GM19372 (cell line): ENCODE data around the gene CHAF1B.
"Not testable (repeated sequence)": the region's sequence is repeated elsewhere in the genome, so short reads cannot be mapped to it uniquely, and the experiment has no call there.

Experiments used
- ATAC-seq: cut with Tn5 transposase; IDR thresholded peaks from one replicate; pipeline ENCODE4 v1.9.1; 2021; ENCODE audit warnings: mild to moderate bottlenecking, low read depth, moderate library complexity; ENCODE audit not compliant: unreplicated experiment

Gene CHAF1B

DNA sequence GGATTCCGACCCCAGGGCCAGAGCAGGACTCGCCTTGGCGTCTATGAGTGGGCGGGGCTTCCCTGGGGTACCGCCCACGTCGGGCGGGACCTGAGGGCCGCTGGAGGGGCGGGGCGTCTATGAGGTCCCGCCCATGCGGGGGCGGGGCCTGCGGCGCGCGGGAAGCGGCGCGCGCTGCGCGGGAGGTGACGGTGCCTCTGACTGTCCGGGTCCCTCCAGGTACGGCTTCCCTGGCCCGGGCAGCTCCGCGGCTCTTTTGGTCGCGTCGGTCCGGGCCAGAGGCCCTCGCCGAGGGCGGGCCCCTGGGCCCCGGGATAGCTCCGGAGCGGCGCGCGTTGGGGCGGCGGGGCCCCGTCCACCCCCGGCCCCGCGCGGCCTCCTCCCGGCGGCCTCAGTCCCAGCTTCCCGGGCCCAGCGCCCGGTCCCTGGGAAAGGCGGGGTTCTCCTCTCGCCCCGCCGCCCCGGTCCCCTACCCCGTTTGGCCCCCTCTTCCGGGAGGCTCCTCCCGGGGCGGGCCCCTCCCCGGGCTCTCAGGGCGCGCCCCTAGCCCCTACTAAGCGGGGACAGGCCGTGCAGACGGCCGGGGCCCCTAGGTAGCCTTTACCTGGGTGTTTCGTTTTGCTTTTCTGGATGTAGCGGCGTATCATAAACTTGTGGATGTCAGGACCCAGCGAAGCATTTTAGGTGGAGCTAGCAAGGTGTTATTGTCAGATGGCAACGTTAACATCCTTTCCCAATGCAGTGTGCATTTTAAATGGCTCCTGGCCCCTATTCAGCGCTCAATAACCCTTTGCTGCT is at the start of gene CHAF1B:
TSS of gene CHAF1B (plus strand) at position 160 of the 798 bp plus-strand sequence. CDS start 745 bp downstream, outside the sequence.
- ATAC-seq: peak; percentile 91

DNA sequence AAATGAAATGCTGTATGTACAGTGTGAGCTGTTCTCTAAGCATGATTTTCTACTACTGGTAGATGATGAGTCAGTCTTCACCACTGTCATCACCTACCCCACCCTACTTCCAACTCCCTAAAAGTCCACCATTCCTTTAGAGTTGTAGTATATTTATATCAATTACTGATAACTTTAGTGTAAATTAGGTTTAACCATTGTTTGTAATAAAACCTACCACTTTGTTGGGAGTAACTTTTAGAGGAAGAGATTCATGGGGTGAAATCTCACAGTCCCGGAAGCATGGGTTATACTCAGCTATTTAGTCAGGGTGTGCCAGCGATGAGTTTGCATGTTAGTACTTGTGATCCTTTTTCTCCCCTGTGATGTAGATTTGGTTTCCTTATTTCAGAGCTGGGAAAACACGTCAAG is 48.1 kb upstream of the CHAF1B start:
- no peak for ATAC-seq

DNA sequence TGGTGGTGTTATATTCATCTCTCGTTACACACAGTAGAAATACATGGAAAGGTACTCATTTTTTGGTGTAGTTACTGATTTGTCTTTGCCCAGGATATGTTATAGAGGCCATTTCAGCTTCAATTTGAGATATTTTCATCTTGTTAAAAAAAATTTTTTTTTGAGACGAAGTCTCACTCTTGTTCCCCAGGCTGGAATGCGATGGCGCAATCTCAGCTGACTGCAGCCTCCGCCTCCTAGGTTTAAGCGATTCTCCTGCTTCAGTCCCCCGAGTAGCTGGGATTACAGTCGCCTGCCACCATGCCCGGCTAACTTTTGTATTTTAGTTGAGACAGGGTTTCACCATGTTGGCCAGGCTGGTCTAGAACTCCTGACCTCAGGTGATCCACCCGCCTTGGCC is 46.2 kb upstream of the CHAF1B start:
- no peak for ATAC-seq

DNA sequence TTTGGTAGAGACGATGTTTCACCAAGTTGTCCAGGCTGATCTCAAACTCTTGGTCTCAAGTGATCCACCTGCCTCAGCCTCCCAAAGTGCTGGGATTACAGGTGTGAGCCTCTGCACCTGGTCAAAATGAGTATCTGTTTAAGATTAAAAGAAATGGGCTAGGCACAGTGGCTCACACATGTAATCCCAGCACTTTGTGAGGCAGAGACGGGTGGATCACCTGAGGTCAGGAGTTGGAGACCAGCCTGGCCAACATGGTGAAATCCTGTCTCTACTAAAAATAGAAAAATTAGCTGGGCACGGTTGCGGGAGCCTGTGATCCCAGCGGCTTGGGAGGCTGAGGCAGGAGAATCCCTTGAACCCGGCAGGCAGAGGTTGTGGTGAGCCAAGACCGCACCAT is 42.6 kb upstream of the CHAF1B start:
- ATAC-seq: not testable (repeated sequence)

DNA sequence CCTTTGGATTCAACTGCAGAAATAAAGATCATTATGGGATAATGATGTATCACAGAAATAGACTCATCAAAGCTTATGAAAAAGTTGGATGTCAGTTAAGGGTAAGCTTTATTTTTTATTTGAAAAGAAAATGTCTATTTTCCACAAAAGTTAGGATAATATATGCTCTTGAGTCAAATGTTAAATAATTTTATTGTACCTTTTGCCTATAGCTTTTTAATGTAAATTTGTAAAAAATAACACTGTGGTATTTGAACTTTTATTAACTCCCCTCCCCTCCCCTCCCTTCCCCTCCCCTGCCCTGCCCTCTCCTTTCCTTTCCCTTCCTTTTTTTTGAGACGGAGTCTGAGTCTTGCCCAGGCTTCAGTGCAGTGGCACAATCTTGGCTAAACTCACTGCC is 40.3 kb upstream of the CHAF1B start:
- ATAC-seq: no peak

DNA sequence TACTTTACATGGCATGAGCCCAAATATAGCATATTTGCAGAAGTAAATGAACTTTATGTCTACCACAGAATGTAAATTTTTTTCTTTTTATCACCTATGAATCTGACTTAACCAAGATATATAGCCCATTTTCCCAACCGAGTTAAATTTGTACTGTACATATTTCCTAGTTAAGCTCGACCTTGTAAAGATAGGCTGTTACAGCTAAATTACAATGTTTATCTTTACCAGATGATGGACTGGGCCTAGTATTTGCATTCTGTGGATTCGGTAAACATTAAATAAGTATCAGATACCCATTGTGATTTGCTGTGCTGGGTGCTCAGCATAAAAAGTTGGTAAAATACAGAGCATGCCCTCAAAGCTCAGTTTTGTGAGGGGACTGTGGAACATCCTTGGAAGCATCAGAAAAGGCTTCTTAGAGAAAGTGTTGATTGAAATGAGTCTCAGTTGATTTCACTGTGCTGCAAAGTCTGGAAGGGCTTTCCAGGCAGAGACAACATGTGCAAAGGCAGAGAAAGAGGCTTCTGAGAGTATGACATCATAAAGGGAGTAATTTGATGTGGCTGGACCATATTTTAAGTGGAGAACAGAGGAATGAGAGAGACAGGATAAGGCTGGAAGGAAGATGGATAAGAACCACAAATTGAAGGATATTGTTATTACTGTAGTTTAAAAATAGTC is 37.8 kb upstream of the CHAF1B start:
- no peak for ATAC-seq

DNA sequence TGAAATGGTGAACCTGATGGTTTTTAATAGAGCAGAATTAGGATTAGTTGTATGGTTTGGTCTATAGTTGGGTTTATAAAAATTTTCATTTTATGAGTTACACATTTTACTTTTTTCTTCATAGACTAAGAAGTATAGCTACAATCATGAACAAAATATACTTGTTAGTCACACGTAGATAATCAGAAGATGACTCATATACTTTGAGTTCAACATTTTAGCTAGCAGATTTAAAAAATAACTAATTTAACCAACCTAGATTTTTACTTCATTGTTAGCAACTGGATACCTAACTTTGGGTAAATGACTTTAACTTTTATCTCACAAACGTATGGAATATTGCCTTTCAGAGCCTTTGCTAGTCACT is 37.2 kb upstream of the CHAF1B start:
- ATAC-seq: no peak

DNA sequence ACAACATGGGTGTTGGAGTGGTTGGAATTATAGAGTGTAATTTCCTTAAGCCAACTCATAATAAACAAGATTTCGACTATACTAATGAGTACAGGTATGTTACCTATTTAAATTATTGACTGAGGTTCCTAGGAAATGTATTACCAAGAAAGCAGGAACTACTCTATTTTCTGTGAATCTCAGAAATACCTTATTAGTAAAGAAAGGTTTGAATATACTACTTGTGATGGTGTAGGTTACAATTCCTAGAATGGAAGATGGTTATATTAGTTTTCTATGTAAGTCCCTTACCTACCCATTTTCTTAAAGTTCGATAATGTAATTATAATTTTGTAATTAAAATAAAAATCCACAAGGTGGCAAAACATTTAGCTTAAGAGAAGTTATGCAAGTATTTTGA is 35.9 kb upstream of the CHAF1B start:
- ATAC-seq: no peak

DNA sequence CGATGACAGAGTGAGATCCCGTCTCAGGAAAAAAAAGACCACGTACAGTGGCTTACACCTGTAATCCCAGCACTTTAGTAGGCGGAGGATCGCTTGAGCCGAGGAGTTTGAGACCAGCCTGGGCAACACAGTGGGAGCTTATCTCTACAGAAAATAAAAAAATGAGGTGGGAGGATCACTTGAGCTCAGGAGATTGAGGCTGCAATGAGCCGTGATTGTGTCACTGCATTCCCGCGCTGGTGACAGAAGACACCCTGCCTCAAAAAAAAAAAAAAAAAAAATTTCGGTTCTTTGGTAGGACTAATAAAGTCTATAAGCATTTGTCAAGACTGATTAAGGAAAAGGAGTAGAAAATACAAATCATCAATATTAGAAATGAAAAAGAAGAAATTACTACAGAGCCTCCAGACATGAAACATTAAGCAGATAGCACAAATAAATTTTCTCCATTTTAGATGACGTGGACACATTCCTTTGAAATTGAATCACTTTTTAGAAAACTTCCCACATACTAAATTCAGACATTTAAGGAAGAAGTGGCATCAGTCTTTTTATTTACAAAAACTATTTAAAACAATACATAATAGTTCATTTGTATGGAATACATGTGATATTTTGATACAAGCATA is 34.8 kb upstream of the CHAF1B start:
- ATAC-seq: no peak

DNA sequence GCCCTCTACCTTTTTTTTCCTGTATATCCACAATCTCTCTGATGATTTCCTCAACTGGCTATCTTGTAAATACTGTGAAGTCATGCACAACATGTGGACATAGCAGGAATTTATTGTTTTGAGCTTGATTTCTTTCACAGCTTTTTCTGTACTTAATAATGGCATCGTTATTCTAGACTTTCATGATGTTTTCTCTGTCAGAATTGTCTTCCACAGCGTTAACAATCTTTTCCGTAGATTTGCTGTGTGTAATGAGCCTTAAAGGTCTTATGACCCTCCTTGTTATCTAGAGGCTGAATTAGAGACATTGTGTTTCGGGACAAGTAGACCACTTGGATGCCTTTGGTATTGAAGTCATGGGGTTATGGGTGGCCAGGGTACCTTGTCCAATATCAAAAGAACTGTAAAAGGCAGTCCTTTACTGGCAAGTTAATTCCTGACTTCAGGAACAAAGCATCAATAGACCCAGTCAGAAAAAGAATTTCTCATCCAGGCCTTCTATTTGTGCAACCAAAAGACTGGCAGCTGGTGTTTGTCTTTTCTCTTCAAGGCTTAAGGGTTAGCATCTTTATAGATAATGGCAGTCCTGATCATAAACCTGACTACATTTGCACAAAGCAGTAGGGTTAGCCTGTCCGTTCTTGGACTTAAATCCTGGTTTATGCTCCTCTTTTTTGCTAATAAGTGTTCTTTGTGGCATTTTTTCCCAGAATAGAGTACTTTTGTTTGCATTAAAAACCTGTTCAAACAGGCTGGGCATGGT is 30.1 kb upstream of the CHAF1B start:
- ATAC-seq: no peak

DNA sequence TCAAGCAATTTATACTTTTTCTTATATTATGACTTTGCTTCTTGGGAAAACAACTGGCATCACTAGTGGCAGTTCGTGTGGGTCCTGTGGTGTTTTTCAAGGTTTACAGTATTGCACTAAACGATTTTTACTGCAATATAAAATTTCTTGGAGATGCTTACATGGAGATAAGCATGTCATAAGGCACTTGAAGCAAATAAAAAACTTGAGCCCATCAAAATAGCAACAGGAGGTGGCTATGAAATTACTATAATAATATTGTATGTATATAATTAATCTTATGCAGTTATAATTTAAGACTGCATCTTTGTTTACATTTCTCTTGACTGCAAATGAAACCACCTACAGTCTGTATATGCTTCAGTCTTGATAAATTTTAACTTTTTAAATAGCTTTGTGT is 29.3 kb upstream of the CHAF1B start:
- ATAC-seq: no peak

DNA sequence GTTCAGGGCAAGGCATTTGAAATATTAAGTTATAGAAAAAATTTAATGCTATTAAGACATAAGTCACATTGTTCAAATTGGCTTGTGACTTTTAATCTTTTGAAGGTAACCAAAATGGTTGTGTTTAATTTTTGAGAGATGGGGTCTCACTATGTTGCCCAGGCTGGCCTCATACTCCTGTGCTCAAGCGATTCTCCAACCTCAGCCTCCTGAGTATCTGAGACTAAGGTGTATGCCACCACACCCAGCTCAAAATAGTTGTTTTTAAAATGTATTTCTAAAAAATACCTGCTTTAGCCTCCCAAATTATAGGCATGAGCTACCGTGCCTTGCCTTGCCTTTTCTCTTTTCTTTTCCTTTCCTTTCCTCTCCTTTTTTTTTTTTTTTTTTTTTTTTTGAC is 26.0 kb upstream of the CHAF1B start:
- no peak for ATAC-seq

DNA sequence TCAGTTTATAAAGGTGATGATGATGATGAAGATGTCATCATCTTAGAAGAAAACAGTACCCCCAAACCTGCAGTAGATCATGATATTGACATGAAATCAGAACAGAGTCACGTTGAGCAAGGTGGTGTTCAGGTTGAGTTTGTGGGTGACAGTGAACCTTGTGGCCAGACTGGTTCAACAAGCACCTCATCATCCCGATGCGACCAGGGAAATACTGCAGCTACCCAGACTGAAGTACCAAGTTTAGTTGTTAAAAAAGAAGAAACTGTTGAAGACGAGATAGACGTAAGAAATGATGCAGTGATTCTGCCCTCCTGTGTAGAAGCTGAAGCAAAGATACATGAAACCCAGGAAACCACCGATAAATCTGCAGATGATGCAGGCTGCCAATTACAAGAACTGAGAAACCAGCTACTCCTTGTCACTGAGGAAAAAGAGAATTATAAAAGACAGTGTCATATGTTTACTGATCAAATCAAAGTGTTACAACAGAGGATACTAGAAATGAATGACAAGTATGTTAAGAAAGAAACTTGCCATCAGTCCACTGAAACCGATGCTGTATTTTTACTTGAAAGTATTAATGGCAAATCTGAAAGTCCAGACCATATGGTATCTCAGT is 16.0 kb upstream of the CHAF1B start:
- ATAC-seq: no peak

DNA sequence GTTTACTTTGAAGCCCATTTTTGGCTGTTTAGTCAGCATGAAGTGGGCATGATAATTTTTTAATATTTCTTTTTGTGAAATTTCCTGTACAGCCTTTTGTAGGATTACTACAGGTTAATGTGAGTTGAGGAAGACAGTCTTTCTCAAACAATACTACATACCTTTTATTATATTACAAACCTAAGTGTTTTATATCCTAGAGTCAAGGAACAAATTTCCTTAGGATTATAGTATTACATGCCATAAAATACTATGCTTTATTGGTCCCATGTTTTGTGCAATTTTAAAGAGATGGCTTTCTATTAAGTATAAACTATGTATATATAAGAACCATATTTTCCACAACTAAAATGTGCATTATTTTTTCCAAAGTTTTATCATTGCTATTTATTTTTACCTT is 9.2 kb upstream of the CHAF1B start:
- ATAC-seq: no peak

DNA sequence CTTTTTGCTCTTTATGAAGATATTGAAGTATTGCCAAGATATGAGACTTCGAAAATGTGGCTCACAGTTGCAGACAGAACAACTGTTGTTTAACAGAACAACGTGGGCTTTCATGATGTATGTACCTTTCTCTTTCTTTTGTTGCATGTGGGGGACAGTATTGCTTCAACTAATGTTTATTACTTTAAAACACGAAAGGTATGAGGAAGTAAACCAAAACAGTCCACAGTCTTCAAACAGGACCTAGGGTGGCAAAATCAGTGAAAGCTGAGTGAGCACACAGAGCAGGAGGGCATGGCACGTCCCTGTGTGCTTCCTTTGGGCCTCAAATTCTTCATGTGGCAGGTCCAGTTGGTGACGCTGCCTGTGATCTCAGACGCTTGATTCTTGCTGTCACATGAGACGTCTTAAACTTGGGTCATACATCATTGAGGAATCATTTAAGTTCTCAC is 7.8 kb upstream of the CHAF1B start:
- no peak for ATAC-seq

DNA sequence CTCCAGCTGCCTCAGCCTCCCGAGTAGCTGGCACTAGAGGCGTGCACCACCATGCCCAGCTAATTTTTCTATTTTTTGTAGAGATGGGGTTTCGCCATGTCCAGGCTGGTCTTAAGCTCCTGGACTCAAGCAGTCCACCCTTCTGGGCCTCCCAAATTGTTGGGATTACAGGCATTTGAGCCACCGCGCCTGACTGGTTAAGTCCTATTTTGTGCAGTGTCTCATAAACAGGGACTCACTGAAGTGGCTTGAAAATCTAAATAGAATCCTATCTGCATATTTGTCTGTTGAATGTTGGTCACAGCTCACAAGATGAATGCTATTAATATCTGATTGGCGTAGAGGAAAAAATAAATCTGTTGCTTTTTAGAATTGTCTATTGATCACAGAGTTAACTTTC is 5.9 kb upstream of the CHAF1B start:
- ATAC-seq: no peak

DNA sequence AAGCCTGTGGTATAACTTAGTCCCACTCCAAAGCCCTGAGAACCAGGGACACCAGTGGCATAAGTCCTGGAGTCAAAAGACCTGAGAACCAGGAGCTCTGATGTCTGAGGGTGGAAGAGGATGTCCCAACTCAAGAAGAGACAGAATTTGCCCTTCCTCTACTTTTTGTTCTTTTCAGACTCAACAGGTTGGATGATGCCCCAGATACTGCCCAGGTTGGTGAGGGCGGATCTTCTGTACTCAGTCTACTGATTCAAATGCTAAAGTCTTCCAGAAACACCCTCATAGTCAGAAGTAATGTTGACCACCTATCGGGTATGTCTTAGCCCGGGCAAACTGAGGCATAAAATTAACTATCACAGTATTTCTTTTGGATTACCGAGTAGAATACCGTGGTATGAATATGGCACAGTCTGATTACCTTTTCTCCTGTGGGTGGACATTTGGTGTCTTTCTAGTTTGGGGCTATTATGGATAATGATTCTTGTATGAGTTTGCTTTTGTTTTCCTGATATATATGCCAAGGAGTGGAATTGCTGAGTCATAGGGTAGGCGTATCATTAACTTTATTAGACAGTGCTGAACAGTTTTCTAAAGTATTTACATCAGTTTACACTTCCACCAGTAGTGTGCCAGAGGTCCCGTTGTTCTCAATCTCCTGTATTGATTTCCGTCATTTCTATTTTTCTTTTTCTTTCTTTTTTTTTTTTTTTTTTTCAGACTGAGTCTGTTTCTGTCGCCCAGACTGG is 3.2 kb upstream of the CHAF1B start:
- no peak for ATAC-seq

DNA sequence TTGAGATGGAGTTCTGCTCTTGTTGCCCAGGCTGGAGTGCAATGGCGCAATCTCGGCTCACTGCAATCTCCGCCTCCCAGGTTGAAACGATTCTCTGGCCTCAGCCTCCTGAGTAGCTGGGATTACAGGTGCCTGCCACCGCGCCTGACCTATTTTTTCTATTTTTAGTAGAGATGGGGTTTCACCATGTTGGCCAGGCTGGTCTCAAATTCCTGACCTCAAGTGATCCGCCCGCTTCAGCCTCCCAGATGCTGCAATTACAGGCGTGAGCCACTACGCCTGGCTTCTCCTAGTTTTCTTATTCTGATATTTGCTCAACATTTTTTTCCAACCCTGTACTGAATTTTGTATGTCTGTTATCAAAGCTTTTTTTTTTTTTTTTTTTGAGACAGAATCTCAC is 2.5 kb upstream of the CHAF1B start:
- not testable (repeated sequence) for ATAC-seq

DNA sequence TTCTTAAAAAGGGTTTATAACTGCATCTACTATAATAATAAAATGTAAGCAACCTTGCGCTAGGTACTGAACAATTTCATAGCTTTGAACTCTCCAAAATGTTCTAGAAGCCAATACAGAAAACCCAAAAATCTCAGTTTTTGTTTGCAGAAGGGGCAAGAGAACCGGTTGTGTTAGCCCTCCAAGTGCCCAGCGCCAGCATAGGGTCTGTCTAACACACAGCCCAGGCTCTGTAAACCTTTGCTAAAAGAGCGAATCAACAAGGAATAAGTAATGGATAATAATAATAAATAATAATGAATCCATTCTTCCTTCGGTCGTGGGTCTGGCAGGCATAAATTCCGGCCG is 333 bp upstream of the CHAF1B start:
- peak; percentile 13 for ATAC-seq
